ENCODE results near the gene HOXD8.

GRCh38 chr2:176083796-176084261 is 45.7 kb upstream of the HOXD8 start, which contains the start of gene EVX2:
- TF ChIP-seq EZH2phosphoT487 (IDR thresholded peaks at IDR 0.05; ENCODE audit: insufficient read depth, low read depth) (0 out of 2 replicates have a peak, but pooled peaks have one; percentile 21), EZH2 (IDR thresholded peaks at IDR 0.05; ENCODE audit: insufficient read depth, poor library complexity, severe bottlenecking) (peak; percentile 82)
